Liver (tissue), 9 donors: Measurements from ENCODE around the gene SPHK1. TPM values are rescaled to one million over a fixed set of nuclear protein-coding genes. Genes with fewer than 3 reads are reported as not detected.

Source experiments
- DNase-seq: peaks from one replicate; pipeline ENCODE4 v3.0.0-alpha.2; 2017; ENCODE audit warnings: low spot score
- H3K27ac ChIP-seq, 2 donors: one replicate each; pipeline ENCODE4 v1.7.0; 2013; ENCODE audit warnings: inconsistent platforms in 2 of 2, low read length in 2 of 2, control low read depth in 1 of 2, low read depth in 1 of 2, mild to moderate bottlenecking in 1 of 2
- H3K27me3 ChIP-seq, 4 donors: one replicate each; pipeline versions ENCODE4 v1.6.1 to v1.7.0; 2013; ENCODE audit warnings: low read length in 3 of 4, inconsistent platforms in 1 of 4, mild to moderate bottlenecking in 1 of 4, moderate library complexity in 1 of 4; ENCODE audit not compliant: control insufficient read depth in 4 of 4, insufficient read depth in 4 of 4
- H3K36me3 ChIP-seq, 4 donors: one replicate each; pipeline versions ENCODE4 v1.6.1 to v1.7.0; 2013; ENCODE audit warnings: low read length in 3 of 4, mild to moderate bottlenecking in 3 of 4, low read depth in 1 of 4, moderate library complexity in 1 of 4; ENCODE audit not compliant: control insufficient read depth in 4 of 4, insufficient read depth in 3 of 4
- H3K4me1 ChIP-seq, 4 donors: one replicate each; pipeline versions ENCODE4 v1.6.1 to v1.7.0; 2013; ENCODE audit warnings: low read length in 3 of 4, mild to moderate bottlenecking in 3 of 4, moderate library complexity in 1 of 4; ENCODE audit not compliant: control insufficient read depth in 4 of 4, insufficient read depth in 4 of 4
- H3K4me3 ChIP-seq, 3 donors: one replicate each; pipeline versions ENCODE4 v1.6.1 to v1.7.0; 2013; ENCODE audit warnings: low read length in 3 of 3, control low read depth in 1 of 3, low read depth in 1 of 3, mild to moderate bottlenecking in 1 of 3
- H3K9ac ChIP-seq, 2 donors: one replicate each; pipeline ENCODE4 v1.7.0; 2013; ENCODE audit warnings: low read length in 2 of 2, mild to moderate bottlenecking in 2 of 2, moderate library complexity in 2 of 2, control low read depth in 1 of 2, low read depth in 1 of 2
- H3K9me3 ChIP-seq, 4 donors: one replicate each; pipeline versions ENCODE4 v1.6.1 to v1.7.0; 2013; ENCODE audit warnings: low read length in 3 of 4; ENCODE audit not compliant: control insufficient read depth in 4 of 4
- EGR1 ChIP-seq, 2 donors: IDR thresholded peaks; 2 replicates each; pipeline ENCODE4 v1.6.1; 2016 to 2018; ENCODE audit warnings: antibody characterized with exemption in 2 of 2, low read depth in 2 of 2
- FOXA2 ChIP-seq: IDR thresholded peaks from 2 replicates; pipeline ENCODE4 v1.6.1; 2016; ENCODE audit warnings: antibody characterized with exemption
- HNF4A ChIP-seq, 2 donors: conservative IDR thresholded peaks; 2 replicates each; pipeline ENCODE4 v1.6.1; 2016; ENCODE audit warnings: antibody characterized with exemption in 2 of 2, mild to moderate bottlenecking in 2 of 2
- HNF4G ChIP-seq: IDR thresholded peaks from 2 replicates; pipeline ENCODE4 v1.6.1; 2016; ENCODE audit warnings: antibody characterized with exemption
- RAD21 ChIP-seq, 2 donors: IDR thresholded peaks; 2 replicates each; pipeline ENCODE4 v1.6.1; 2016; ENCODE audit warnings: antibody characterized with exemption in 2 of 2, mild to moderate bottlenecking in 2 of 2
- RXRA ChIP-seq, 2 donors: IDR thresholded peaks; 2 replicates each; pipeline ENCODE4 v1.6.1; 2017 to 2018; ENCODE audit warnings: antibody characterized with exemption in 2 of 2, mild to moderate bottlenecking in 1 of 2
- YY1 ChIP-seq: IDR thresholded peaks from 2 replicates; pipeline ENCODE4 v1.6.1; 2016; ENCODE audit warnings: antibody characterized with exemption, mild to moderate bottlenecking
- WGBS: extraction: QIAGEN DNeasy Blood & Tissue Kit; methylation state at CpG from one replicate; pipeline ENCODE4 v1.1.7; 2013; 5-methylcytosine and 5-hydroxymethylcytosine counted together
- polyA plus RNA-seq, 2 donors: library from polyadenylated mRNA; stranded (reverse) in 1 of 2; unstranded in 1 of 2; fragments of 200-250 nt in 1 of 2; fragments of >200 nt in 1 of 2; fragmentation: Nextera tagmentation in 1 of 2; extraction: Ambion mirVana in 1 of 2; gene quantifications; one replicate each; pipeline versions ENCODE4 v1.2.1 to v1.2.3, GENCODE V29; 2013 to 2015
- total RNA-seq, 2 donors: library from RNA; depleted of rRNA; stranded (reverse); fragments of >200 nt; gene quantifications; one replicate each; pipeline ENCODE4 v1.2.3, GENCODE V29; 2014
- TF ChIP-seq, protein P1 (sequence below): IDR thresholded peaks from 2 replicates; pipeline ENCODE4 v1.6.1; 2016; ENCODE audit warnings: antibody characterized with exemption
- TF ChIP-seq, protein P2 (sequence below): IDR thresholded peaks from 2 replicates; pipeline ENCODE4 v1.6.1; 2016; ENCODE audit warnings: antibody characterized with exemption
- TF ChIP-seq, protein P3 (sequence below): fragments of 150-350 bp; IDR thresholded peaks from 2 replicates; pipeline ENCODE4 v1.5.1; 2017; ENCODE audit warnings: improper control_type of control experiment, low read depth, low read length; ENCODE audit not compliant: missing input control
- TF ChIP-seq, protein P4 (sequence below): IDR thresholded peaks from 2 replicates; pipeline ENCODE4 v1.6.1; 2016; ENCODE audit warnings: antibody characterized with exemption, mild to moderate bottlenecking
- donor health status: healthy.
- donor health status: healthy.
- donor health status: healthy.
- donor health status: healthy.
- donor health status: healthy.

Gene SPHK1
- total and polyA plus RNA-seq, 4 donors = 0.89 to 11.4 (median 1.1) TPM

DNA sequence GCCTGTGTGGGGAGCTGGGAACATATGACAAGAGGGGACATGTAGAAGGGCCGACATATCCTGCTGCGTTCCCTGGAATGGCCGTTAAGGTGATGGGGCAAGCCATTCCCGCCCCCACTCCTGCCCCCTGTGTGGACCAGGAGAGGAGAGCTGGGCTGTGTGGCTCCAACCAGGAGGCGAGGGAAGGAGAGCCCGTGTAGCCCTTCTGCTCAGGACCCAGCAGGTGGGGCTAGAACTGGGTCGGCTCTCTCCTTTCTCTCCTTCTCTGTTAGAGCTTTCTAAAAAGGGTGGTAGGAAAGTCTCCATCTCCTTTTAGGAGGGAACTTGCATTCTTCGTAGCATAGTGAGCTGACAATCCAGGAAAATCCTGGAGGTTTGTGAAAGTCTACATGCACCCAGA is 12.8 kb downstream of the SPHK1 start:
- TF ChIP-seq, protein P1, sequence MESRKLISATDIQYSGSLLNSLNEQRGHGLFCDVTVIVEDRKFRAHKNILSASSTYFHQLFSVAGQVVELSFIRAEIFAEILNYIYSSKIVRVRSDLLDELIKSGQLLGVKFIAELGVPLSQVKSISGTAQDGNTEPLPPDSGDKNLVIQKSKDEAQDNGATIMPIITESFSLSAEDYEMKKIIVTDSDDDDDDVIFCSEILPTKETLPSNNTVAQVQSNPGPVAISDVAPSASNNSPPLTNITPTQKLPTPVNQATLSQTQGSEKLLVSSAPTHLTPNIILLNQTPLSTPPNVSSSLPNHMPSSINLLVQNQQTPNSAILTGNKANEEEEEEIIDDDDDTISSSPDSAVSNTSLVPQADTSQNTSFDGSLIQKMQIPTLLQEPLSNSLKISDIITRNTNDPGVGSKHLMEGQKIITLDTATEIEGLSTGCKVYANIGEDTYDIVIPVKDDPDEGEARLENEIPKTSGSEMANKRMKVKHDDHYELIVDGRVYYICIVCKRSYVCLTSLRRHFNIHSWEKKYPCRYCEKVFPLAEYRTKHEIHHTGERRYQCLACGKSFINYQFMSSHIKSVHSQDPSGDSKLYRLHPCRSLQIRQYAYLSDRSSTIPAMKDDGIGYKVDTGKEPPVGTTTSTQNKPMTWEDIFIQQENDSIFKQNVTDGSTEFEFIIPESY = no peak
- TF ChIP-seq HNF4G (no peak), RXRA (IDR thresholded peaks at IDR 0.05) (no peak)
- peaks cover 11 to 54% (median 26%) of the 10 kb centered on the region in 4 donors for H3K36me3 ChIP-seq

DNA sequence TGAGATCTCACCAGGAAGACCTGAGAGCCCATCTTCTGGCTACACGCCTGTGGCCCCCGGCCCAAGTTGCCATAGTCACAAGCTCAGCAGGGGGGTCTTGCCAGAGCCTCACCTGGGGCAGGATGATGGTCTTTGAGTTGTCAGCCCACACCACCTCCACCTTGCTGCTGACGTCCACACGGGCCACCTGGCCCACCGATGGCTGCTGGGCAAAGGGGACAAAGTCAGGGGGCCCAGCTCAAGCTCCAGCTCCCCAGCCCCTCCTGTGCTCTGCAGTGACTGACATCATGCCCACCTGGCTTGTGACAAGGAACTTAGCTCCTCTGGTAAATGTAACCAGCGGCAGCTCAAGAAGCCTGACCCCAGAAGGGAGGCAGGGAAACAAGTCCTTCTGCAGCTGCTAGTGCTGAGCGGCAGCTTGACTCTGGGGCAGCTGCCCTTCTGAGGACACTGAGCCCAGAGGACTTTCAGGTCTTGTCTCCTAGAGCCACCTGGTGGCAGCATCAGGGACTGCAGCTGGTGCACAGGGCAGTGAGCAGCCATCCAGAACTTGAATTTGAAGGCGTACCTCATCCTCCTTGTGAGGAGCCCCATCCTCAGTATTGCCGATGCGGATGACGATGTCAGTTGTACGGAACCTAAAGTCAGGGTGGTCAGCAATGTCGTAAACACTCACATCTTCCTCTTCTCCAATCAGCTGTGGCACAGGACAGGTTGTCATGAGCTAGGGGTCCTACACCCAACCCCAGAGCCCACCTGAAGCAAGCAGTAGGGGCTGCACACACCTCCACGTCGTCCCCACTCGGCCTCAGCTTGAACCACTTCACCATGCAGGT is 13.5 kb downstream of the SPHK1 start:
- Histone ChIP-seq H3K4me3 (no peak overlapping the region), H3K9ac (no peak overlapping the region), H3K36me3 (peaks cover 11 to 57% (median 27%) of the 10 kb centered on the region in 4 donors), H3K27me3 (no peaks in the 10 kb centered on the region), H3K27ac (no peak overlapping the region), H3K9me3 (no peaks in the 10 kb centered on the region), H3K4me1 (no peaks in the 10 kb centered on the region)
- 53% methylated on average over 16 of the region's 16 CpGs for WGBS
- TF ChIP-seq RAD21 (IDR thresholded peaks at IDR 0.05) (peak; percentile 91 to 97), FOXA2 (no peak), HNF4A (conservative IDR thresholded peaks at IDR 0.05) (no peak), RXRA (IDR thresholded peaks at IDR 0.05) (no peak), EGR1 (IDR thresholded peaks at IDR 0.05; ENCODE audit: low read depth in 2 of 2) (no peak), YY1 (no peak)
- TF ChIP-seq, protein P1 = no peak
- TF ChIP-seq, protein P2, sequence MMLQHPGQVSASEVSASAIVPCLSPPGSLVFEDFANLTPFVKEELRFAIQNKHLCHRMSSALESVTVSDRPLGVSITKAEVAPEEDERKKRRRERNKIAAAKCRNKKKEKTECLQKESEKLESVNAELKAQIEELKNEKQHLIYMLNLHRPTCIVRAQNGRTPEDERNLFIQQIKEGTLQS = no peak
- TF ChIP-seq, protein P3, sequence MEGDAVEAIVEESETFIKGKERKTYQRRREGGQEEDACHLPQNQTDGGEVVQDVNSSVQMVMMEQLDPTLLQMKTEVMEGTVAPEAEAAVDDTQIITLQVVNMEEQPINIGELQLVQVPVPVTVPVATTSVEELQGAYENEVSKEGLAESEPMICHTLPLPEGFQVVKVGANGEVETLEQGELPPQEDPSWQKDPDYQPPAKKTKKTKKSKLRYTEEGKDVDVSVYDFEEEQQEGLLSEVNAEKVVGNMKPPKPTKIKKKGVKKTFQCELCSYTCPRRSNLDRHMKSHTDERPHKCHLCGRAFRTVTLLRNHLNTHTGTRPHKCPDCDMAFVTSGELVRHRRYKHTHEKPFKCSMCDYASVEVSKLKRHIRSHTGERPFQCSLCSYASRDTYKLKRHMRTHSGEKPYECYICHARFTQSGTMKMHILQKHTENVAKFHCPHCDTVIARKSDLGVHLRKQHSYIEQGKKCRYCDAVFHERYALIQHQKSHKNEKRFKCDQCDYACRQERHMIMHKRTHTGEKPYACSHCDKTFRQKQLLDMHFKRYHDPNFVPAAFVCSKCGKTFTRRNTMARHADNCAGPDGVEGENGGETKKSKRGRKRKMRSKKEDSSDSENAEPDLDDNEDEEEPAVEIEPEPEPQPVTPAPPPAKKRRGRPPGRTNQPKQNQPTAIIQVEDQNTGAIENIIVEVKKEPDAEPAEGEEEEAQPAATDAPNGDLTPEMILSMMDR = peak; percentile 98
- TF ChIP-seq, protein P4, sequence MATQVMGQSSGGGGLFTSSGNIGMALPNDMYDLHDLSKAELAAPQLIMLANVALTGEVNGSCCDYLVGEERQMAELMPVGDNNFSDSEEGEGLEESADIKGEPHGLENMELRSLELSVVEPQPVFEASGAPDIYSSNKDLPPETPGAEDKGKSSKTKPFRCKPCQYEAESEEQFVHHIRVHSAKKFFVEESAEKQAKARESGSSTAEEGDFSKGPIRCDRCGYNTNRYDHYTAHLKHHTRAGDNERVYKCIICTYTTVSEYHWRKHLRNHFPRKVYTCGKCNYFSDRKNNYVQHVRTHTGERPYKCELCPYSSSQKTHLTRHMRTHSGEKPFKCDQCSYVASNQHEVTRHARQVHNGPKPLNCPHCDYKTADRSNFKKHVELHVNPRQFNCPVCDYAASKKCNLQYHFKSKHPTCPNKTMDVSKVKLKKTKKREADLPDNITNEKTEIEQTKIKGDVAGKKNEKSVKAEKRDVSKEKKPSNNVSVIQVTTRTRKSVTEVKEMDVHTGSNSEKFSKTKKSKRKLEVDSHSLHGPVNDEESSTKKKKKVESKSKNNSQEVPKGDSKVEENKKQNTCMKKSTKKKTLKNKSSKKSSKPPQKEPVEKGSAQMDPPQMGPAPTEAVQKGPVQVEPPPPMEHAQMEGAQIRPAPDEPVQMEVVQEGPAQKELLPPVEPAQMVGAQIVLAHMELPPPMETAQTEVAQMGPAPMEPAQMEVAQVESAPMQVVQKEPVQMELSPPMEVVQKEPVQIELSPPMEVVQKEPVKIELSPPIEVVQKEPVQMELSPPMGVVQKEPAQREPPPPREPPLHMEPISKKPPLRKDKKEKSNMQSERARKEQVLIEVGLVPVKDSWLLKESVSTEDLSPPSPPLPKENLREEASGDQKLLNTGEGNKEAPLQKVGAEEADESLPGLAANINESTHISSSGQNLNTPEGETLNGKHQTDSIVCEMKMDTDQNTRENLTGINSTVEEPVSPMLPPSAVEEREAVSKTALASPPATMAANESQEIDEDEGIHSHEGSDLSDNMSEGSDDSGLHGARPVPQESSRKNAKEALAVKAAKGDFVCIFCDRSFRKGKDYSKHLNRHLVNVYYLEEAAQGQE = no peak
- peak; percentile 93 for DNase-seq

More for the DNA sequence above, 12.8 kb downstream of the SPHK1 start:
- H3K4me1 ChIP-seq = no peaks in the 10 kb centered on the region
- WGBS = 90% methylated on average over 8 of the region's 8 CpGs
- H3K27ac ChIP-seq = no peak overlapping the region
- H3K4me3 ChIP-seq = no peak overlapping the region
- no peaks in the 10 kb centered on the region for H3K27me3 ChIP-seq
- no peak for DNase-seq
- no peak overlapping the region for H3K9ac ChIP-seq
- H3K9me3 ChIP-seq = no peaks in the 10 kb centered on the region
